SU-DHL-6 (cell line): Measurements from ENCODE around the gene CYB561D1.

ENCODE experiments used
- EZH2phosphoT487 ChIP-seq: fragments of 200-600 bp; sonication (generic), shearing (Covaris generic); conservative IDR thresholded peaks from 2 replicates; pipeline ENCODE4 v1.6.1; 2018; ENCODE audit warnings: mild to moderate bottlenecking, antibody characterized with exemption, low read length, moderate library complexity, mixed read lengths
- TF ChIP-seq, protein P1 (sequence below): fragments of 200-600 bp; sonication (generic); IDR thresholded peaks from one replicate; pipeline ENCODE4 v1.5.1; 2017; ENCODE audit warnings: antibody characterized with exemption, mild to moderate bottlenecking, low read length, moderate library complexity; ENCODE audit not compliant: insufficient read depth, poor library complexity, severe bottlenecking

DNA sequence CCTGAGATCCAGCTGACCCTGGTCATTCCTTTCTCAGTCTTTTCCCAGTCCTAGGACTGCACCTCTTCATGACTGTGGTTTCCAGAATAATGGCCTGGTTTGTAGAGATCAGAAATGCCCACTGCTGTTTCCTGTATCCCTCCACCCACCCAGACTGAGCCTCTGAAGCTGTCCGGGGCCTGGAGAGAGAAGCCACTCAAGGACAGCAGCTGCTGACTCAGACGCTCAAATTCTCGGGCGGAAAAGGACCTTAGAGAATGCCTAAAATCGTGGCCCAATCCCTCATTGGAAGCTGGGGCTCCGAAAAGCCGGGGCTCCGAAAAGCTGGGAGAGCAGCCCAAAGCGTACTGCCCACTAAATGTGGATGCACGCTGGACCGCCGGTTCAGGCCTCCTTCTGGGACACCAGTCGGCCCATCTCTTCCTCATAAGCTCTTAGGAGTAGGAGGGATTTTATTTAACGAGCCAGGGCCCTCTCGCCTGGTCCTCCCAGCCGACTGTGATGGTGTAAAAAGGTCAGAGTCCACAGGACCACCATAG lies 38.0 kb downstream of the CYB561D1 start:
- TF ChIP-seq, protein P1, sequence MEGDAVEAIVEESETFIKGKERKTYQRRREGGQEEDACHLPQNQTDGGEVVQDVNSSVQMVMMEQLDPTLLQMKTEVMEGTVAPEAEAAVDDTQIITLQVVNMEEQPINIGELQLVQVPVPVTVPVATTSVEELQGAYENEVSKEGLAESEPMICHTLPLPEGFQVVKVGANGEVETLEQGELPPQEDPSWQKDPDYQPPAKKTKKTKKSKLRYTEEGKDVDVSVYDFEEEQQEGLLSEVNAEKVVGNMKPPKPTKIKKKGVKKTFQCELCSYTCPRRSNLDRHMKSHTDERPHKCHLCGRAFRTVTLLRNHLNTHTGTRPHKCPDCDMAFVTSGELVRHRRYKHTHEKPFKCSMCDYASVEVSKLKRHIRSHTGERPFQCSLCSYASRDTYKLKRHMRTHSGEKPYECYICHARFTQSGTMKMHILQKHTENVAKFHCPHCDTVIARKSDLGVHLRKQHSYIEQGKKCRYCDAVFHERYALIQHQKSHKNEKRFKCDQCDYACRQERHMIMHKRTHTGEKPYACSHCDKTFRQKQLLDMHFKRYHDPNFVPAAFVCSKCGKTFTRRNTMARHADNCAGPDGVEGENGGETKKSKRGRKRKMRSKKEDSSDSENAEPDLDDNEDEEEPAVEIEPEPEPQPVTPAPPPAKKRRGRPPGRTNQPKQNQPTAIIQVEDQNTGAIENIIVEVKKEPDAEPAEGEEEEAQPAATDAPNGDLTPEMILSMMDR, result no peak
- no peak for TF ChIP-seq EZH2phosphoT487
